SIG-M5 treated with dmso at 0.1 percent for 504 hours (cell line): ENCODE results near the gene CIITA.
"Not testable (repeated sequence)": the region's sequence is repeated elsewhere in the genome, so short reads cannot be mapped to it uniquely, and the experiment has no call there.

Experiments
- DNase-seq: peaks from one replicate; lab custom pipeline; 2025; ENCODE audit not compliant: unreplicated experiment; lab: John Stamatoyannopoulos, UW

Gene CIITA

DNA sequence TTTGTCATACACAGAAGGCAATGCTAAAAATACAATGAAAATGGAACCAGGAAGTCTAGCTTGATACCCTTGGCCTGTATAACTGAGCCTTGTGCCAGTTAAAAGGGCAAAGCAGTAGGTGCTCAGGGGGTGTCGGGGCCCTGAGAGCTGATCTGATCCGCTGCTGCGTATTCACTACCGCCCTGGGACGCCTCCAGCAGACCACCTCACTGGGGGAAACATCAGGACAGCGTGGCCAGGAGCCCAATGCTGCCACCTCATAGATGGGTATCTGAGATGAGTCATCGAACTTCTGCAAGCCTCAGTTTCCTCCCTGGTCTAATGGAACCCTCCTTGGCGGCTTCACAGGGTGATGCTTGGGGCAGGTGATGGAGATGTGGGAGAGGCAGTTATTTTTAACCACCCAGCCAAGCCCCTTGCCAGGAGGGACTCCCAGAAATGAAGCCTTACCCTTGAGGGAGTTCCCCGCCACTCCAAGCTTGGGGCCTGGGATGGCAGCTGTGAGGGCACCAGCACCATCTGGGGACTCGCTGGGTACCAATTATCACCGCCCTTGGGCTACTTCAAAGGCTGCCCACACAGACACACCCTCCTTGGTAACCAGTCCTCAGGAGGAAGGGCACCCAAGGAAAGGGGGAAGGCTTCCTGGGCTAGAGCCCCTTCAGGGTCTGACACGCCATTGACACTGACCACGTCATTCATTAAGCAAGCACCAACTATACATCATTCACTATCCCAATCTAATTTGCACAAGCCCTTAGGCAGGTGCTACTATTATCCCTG is 57.5 kb downstream of the CIITA start:
- no peak for DNase-seq

DNA sequence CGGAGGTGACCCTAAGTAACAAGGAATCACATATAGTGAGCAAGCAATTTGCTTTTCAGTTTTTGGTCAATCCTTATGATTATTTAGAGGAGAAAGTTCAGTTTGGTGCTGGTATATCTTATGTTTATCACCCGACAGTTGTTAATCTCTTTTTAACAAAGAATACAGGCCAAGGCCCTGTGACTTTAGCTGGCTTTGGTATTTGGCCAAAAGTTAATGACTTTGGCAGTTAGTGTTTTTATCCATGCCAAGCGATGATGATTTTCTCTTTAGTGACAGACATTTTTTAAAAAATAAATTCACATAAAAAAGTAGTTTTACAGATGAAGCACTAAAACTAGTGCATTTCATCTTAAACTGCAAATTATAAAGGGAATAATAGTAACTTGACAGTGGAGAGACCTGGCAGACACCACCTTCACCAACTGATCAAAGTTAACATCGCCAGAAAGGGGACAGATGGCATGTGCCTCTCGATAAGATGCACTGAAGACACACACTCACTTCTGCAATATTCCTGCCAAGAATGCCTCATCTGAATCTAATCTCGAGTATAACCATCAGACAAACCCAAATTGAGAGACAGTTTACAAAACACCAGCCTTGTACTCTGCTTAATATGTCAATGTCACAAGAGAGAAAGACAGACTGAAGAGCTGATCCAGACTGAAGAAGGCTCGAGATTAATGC is 58.4 kb downstream of the CIITA start:
- DNase-seq: no peak

DNA sequence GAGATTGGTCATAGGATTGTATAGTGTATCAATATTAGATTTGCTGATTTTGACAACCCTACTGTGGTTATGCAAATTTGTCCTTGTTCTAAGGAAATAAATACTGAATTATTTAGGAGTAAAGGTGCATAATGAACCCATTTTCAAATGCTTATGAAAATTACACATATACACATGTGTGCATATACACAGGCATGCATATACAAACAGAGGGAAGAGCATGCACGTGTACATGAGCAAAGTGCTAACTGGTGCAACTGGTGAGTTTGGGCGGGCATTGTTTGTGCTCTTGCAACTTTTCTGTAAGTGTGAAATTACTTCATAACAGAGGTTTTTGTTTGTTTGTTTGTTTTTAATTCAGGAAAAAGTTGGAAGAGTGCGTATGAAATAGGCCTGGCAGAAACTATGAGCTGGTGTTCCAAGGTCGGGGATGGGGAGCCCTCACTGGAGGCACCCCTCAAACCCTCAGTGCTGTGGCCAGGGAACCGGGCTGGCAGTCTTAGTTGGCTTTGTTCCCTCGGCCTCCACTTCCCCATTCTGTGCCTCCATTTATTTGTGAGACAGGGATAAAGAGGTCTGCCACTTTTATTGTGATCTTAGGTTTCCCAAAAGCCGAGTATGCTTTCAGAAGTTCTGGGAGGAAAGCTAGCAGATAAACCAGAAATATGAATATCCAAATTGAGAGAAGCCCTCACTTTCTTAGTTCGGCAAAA is 59.4 kb downstream of the CIITA start:
- no peak for DNase-seq

DNA sequence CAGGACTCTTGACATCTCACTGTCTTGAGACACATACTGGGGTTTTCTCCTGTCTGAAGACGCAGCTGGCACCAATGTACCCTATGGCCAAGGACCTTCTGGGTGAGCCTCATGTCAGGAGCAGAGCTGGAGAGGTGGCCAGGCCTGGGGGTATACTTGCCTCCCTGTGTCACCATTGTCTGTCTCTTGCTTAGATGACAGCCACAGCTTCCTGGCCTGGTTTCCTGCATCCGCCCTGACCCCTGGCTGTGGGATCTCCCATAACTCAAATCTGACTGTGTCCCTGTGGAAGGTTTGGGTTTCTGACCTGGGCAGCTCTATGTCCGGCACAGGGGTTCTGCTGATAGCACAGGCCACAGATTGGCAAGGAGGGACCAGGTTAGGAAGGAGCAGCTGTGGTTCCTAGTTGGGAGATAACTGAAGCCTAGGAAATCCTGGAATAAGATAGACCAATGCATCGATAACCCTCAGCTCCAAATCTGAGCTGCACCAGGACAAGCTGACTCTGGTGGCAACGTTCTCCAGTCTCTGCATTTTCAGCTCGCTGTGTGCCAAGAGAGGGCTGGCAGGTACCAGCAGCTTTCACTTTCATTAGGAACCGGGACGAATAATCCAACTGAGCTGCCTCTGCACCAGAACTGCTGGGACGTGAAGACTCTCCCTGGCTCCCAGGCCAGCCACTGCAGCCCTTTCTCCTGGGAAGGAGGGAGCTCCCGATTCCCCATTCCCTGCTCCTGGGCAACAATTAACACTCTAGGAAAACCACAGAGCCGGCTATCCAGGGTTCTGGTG is 60.3 kb downstream of the CIITA start:
- no peak for DNase-seq

DNA sequence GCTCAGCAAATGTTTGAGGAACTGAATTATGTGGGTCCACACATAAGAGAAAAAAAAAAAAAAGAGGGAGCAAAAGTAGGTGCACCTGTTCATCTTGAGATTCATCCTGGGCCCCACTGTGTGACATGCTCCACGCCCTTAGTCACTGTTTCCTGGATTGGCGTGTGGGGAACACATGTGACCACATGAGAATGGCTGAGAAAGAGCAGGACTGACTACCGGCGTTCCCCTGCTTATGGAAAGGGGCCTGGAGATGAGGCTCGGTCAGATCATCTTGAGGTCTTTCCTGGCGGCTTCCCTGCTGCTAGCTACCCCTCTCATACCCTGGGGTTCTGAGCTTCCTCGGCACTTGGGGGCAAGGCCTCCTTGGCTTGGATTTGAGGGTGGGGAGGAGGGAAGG is 61.3 kb downstream of the CIITA start:
- no peak for DNase-seq

DNA sequence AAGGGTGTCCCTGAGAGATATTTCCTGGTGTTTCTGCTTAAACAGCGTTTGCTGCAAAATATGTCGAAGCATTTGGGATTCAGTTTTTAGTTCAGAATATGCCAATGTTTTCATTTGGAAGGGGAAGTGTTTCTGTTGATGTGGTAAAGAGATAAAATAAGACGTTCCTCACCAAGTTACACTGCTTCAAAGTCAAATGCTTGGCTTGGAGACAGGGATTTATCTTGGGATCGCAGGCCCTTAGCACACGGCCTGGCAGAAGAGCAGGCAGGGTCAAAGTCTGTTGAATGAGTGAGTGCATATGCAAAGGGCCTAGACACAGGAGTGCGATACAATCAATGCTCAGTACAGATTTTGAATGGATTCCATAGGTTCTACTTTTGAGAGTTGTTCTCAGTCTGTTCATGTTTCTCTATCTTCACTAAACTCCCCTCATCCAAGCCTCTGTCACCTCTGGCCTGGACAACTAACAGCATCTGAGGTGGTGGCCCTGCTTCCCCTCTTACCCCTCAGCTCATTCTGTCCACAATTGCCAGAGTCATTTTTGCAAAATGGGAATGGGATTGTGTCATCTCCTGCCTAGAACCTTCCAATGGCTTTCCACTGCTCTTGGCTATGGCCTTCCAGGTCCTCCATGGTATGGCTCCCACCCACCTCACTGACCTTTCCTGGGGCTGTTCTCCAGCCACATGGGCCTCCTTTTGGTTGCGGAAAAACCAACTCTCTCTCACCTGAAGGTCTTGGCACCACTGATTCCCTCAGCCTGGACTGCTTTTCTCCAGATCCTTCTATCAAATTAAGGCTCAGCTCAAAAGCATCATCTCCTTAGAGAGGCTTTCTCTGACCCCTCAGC is 62.0 kb downstream of the CIITA start:
- no peak for DNase-seq

DNA sequence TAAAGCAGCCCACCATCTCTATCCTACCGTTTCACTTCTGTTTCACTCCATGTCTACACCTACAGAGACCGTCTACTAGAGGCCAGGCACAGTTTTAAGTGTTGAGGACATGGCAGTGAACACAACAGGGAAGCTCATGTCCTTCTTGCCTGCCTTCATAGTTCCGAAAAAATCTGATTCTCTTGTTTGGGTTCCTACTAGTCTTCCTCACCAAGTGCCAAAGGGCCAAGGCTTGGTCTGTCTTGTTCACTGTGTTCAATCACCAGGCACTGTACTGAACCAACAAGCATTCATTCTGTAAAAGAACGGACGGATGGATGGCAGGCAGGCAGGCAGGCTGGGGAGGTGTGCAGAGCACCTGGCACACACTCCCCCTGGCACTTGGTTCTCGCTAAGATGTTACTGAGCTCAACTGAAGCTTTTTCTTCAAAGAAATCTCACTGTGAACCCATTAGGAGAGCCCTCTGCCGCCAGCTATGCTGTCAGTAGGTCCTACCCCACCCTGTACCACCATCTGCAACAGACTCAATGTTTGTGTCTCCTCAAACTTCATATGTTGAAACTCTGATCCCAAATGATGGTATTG is 62.7 kb downstream of the CIITA start:
- no peak for DNase-seq

DNA sequence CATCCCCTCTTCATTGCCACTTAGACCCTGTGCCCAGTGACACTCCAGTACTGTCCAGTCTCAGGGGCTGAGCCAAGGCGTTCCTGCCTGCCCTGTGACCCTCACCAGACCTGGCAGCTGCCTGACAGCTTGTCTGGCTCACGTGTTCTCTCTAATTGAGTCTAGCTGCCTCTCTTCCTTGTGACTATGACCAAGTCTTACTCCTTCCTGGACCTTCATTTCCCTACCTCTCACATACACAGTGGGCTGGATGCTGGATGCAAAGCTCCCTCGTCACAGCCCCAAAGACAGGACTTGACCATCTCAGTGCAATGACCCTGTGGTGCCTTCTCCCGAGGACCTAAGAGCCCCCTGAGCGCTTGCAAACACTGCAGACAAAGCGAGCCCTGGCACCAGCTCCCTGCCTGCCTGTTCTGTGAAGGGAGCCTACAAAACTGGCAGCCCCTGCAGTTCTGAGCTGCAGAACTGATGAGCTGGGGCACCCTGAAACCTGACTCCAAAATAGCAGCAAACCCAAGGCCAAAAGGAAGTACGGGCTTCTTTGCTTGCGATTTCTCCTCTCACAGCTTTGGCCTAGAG is 63.6 kb downstream of the CIITA start:
- DNase-seq: no peak

DNA sequence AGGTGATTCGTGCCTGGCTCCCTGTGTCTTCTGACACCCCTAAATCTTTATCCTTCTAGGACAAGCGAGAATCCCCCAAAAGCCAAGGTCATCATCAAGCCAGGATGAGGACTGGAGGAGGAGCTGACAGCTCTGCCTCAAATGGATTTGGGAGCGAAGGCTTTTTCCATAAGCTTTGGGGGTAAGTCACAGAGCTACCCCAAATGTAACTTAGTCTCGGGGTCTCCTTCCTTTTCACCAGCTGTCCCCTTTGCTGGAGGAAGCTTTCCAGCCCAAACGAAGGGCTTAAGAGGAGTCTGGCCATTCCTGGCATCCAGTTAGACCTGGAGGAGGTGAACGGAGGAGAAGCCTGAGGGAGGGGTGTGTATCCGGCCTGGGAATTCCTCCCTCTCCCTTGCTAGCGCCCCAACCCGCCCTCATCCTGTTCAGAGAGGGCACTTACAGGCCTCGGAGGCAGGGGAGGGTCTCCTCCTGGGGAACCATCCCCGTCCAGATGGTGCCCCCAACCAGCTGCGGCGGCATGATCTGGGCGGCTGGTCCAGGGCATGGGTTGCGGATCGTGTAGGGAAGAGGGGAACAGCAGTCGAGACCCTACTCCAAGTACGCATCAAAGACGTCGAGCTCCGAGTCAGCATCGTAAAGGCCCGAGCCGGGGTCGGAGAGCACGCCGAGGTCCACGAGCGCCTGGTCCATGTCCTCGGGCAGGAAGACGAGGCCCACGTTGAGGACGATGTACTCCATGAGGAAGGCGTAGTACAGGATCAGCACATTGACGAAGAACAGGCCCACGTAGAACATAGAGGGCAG is 64.3 kb downstream of the CIITA start:
- no peak for DNase-seq

DNA sequence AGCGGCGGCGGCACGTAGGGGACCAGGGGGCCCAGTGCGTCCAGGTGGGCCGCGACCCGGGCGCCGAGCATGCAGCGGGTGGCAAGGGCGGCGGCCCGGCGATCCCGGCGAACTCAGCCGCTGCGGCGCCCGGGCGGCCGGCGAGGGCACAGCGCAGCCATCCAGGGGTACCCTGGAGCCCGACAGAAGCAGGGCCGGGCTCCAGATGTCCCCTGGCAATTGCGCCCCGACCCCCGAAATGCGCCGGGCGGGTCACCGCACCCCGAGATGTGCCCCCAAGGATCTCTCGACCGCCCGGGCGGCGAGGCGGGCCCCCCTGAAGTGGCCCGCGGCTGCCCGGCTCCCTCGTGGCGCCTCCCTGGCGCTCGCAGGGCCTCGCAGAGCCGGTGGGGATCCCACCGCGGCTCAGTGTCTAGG is 64.9 kb downstream of the CIITA start:
- DNase-seq: not testable (repeated sequence)

DNA sequence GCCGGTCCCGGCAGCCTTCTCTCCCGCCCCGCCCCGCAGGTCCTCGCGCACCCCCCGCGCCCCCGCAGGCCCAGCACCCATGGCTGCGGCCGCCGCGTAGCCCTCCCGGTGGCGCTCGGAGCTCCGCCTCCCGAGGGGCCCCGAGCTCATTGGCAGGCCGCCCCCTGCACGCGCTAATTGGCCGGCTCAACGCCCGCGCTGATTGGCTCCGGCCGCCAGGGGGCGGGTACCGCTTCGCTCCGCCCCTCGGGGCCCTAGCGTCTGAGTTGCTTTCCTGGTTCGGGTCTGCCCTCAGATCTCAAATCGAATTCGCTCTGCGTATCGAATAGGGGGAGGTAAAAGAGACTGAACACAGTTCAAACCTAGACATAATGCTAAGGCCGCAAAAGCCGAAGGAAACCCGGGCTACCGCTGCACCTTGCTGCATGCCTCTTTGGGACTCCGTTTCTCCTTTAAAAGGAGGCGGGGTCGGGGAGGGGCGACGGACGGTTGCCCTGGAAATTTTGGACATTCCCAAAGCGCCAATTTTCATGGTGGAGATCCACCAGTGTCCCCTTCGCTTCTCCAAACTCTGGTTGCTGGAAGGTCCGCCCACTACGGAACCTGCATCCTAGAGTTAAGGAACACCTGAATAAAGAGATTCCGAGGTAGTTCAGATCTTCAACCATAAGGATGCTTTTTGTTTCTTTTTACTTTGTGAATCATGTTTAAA is 65.5 kb downstream of the CIITA start, which contains the start of gene DEXI:
Gene DEXI (minus strand): TSS at position 117 of the 712 bp plus-strand sequence. CDS start 463 bp downstream, outside the sequence.
- DNase-seq: peak; percentile 83

DNA sequence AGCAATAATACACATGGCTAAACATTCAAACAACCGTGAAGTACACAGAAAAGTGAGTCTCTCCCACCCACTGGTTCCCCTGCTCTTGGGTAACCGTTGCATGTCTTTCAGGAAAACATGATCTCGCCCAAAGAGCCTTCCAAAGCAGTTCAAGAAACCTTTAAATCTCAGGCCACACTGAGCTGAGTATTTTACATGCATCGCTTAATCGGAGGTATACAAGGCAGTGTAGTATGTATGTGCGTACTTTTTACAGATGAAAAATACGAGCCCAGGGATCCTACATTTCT is 66.0 kb downstream of the CIITA start:
- no peak for DNase-seq

DNA sequence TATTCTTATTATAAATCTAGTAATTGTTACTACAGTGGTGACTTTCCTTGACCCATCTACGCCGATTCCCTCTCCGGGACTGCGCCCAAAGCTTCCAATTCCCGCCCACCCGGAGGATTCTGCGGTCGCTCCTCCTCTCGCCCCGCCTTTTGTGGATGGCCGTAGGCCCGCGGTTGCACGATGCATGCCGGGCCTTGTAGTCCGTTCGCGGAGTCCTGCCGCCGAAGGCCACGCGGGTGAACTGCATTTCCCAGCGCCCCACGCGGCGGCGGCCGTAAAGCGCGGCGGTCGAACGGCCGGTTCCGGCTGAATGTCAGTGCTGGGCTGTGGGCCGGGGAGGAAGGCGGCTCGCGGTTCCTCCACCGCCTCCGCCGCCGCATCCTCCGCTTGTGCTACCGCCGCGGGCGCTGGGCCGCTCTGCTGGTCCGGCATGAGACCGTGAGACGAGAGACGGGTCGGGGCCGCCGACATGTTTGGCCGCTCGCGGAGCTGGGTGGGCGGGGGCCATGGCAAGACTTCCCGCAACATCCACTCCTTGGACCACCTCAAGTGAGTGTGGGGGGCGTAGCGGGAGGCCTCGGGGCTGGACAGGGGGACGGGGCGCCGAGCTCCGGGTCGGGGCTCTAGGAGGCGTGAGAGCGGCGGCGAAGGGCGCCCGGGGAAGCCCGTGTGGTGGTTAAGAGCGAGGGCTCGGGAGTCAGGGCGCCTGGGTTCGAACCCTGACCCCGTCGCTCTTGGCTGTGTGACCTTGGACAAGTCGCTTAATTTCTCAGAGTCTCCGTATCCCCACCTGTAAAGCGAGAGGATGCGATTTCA is 67.5 kb downstream of the CIITA start, which contains the start of gene CLEC16A:
Gene CLEC16A (plus strand): TSS at position 316 of the 816 bp plus-strand sequence. CDS start 154 bp downstream, at position 470.
- peak; percentile 87 for DNase-seq

DNA sequence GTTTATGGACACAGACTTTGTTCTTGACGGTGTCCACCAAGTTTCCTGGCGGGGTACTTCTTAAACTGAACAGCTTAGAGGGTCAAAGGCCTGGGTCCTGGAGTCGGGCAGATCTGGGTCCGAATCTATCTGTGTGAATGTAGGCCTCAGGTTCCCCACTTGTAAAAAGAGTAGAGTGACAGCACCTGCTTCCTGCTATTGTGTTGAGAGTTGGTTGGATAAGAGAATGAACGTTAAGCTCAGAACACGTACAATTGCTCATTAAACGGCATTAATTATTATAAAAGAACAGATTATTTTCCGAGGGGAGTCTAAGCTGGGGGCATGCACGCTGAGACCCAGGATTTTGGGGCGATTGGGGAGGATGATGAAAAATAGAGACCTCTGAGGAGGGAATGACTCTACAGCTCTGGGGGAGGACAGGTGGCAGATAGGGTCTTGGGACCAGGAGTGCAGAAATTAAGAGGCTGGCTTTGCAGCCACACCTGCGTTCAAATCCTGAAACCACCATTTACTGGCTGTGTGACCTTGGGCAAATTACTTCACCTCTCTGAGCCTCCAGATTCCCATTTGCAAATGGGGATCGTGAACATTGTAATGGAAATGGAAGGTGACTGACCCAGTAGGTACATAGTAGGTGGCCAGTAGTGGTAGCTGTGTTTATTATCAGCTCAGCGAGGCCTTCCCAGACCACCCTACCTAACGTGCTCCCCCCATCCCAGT is 68.2 kb downstream of the CIITA start:
- DNase-seq: no peak

DNA sequence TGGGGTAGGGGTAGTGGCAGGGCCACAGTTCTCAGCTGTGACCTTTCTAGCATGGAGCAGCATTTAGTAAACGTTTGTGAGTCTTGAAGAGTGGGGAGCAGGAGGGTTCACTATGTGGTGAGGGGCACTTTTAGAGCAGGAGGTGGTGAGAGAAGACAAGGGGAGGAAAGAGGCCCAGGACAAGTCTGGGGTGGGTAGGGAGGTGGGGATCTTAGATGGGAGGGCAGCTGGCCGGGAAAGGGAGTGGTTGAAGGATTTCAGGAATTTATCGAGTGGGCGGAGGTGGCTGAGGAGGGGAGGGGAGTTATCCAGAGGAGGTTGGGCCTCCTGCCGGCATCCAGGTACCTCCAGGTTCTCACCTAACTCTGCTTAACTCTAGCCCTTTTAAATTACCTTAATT is 69.3 kb downstream of the CIITA start:
- no peak for DNase-seq

DNA sequence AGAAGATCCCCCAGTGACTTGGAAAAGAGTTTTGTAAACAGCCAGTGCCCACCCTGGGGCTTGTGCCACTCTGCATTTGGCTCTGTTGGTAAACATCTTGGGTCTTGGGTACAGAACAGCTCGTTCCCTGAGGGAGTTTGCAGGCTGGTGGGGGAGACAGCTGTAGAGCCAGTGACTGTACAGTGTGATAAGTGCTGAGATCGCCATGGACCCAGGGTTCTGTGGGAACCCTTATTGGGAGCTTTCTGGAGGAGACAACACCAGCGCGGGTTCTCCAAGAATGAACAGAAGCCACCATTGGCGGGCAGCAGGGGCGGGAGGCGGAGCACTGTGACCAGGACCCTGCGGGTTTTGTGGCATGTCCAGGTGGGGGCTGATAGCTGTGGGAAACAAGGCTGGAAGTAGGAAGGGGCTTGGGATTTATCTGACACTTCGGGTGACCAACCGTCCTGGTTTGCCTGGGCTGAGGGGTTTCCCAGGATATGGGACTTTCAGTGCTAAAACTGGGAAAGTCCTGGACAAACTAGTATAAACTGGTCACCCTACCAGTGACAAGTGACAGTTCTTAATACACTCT is 70.3 kb downstream of the CIITA start:
- DNase-seq: no peak
